GM23248 (cell line): ENCODE measurements around the gene TBX21. TPM values are rescaled to one million over a fixed set of nuclear protein-coding genes. Genes with fewer than 3 reads are reported as not detected.

Experiments used
- DNase-seq: peaks from one replicate; pipeline ENCODE4 v3.0.0-alpha.2; 2015
- H2AFZ ChIP-seq: fragments of 200-600 bp; sonication (generic); 2 replicates; pipeline ENCODE4 v1.6.1; 2016; ENCODE audit warnings: antibody characterized with exemption
- H3F3A ChIP-seq: fragments of 200-600 bp; sonication (generic); 2 replicates; pipeline ENCODE4 v1.6.1; 2016; ENCODE audit warnings: mild to moderate bottlenecking, antibody characterized with exemption, mixed run types; ENCODE audit not compliant: insufficient read depth
- H3K27ac ChIP-seq: fragments of 200-600 bp; sonication (generic); 2 replicates; pipeline ENCODE4 v1.5.1; 2016; ENCODE audit warnings: mild to moderate bottlenecking
- H3K27me3 ChIP-seq: fragments of 200-600 bp; sonication (generic); replicated peaks from 2 replicates; pipeline ENCODE4 v1.6.1; 2016; ENCODE audit warnings: mild to moderate bottlenecking; ENCODE audit not compliant: insufficient read depth
- H3K36me3 ChIP-seq: fragments of 200-600 bp; sonication (generic); 2 replicates; pipeline ENCODE4 v1.6.1; 2016; ENCODE audit warnings: low read depth, mild to moderate bottlenecking
- H3K4me1 ChIP-seq: fragments of 200-600 bp; sonication (generic); 2 replicates; pipeline ENCODE4 v1.6.1; 2016; ENCODE audit warnings: mild to moderate bottlenecking; ENCODE audit not compliant: insufficient read depth
- H3K4me2 ChIP-seq: fragments of 200-600 bp; sonication (generic); one replicate; pipeline ENCODE4 v1.6.1; 2016; ENCODE audit warnings: mild to moderate bottlenecking; ENCODE audit not compliant: unreplicated experiment
- H3K4me3 ChIP-seq: fragments of 200-600 bp; sonication (generic); 2 replicates; pipeline ENCODE4 v1.5.1; 2016; ENCODE audit warnings: mild to moderate bottlenecking
- H3K79me2 ChIP-seq: fragments of 200-600 bp; sonication (generic); 2 replicates; pipeline ENCODE4 v1.6.1; 2016; ENCODE audit warnings: mild to moderate bottlenecking; ENCODE audit not compliant: insufficient read depth
- H3K9ac ChIP-seq: fragments of 200-600 bp; sonication (generic); 2 replicates; pipeline ENCODE4 v1.6.1; 2016; ENCODE audit warnings: mild to moderate bottlenecking
- H3K9me2 ChIP-seq: fragments of 200-600 bp; sonication (generic); 2 replicates; pipeline ENCODE4 v1.6.1; 2016; ENCODE audit warnings: mixed run types, mild to moderate bottlenecking, moderate library complexity; ENCODE audit not compliant: insufficient read depth
- H3K9me3 ChIP-seq: fragments of 200-600 bp; sonication (generic); one replicate; pipeline ENCODE4 v1.6.1; 2017; ENCODE audit warnings: low read depth
- H4K20me1 ChIP-seq: fragments of 200-600 bp; sonication (generic); 2 replicates; pipeline ENCODE4 v1.6.0; 2016; ENCODE audit not compliant: insufficient read depth
- EZH2 ChIP-seq: fragments of 200-600 bp; sonication (generic); IDR thresholded peaks from 2 replicates; pipeline ENCODE4 v1.6.1; 2018; ENCODE audit warnings: antibody characterized with exemption, mild to moderate bottlenecking; ENCODE audit not compliant: insufficient read depth, poor library complexity, severe bottlenecking
- EZH2phosphoT487 ChIP-seq: fragments of 200-600 bp; sonication (generic); IDR thresholded peaks from 2 replicates; pipeline ENCODE4 v1.6.1; 2018; ENCODE audit warnings: antibody characterized with exemption, moderate library complexity, mild to moderate bottlenecking, low read depth; ENCODE audit not compliant: insufficient read depth
- WGBS, 2 experiments: methylation state at CpG; one replicate each; pipeline ENCODE4 v1.1.6; 2015 to 2017; ENCODE audit warnings: low lambda C conversion rate in 2 of 2, low coverage in 1 of 2; ENCODE audit errors: missing lambda C conversion rate in 2 of 2; 5-methylcytosine and 5-hydroxymethylcytosine counted together
- in situ Hi-C: fragments of 300-500 bp; cut with MboI; formaldehyde crosslinking; loops from 2 replicates; pipeline ENCODE4 v1.15.0; 2020
- polyA plus RNA-seq: library from polyadenylated mRNA; unstranded; fragments of >200 nt; fragmentation: Nextera tagmentation; extraction: Ambion mirVana; gene quantifications from 2 replicates; pipeline ENCODE4 v1.2.1, GENCODE V29; 2016
- total RNA-seq: library from RNA; depleted of rRNA; stranded (reverse); fragments of >200 nt; shearing (Covaris generic); gene quantifications from 2 replicates; pipeline ENCODE4 v1.2.3, GENCODE V29; 2014

TBX21 gene
- total and polyA plus RNA-seq, 2 experiments from 2014 or later, result not detected

- no peak overlapping the region for H3K27ac ChIP-seq
- no peaks in the 10 kb centered on the region for H3K9me2 ChIP-seq
- H3K4me2 ChIP-seq, result no peak overlapping the region
- no peaks in the 10 kb centered on the region for H3F3A ChIP-seq
- H3K4me1 ChIP-seq, result no peaks in the 10 kb centered on the region
- no peak overlapping the region for H3K4me3 ChIP-seq
- H3K9ac ChIP-seq, result no peak overlapping the region
- DNase-seq, result no peak
- no peaks in the 10 kb centered on the region for H3K9me3 ChIP-seq
- no peaks in the 10 kb centered on the region for H3K79me2 ChIP-seq
- H3K27me3 ChIP-seq, result peaks cover 3% of the 10 kb centered on the region; the same call in 1 of the 2 replicates
- 96 to 97% methylated on average over 3 of the region's 3 CpGs for WGBS, 2 experiments
- H2AFZ ChIP-seq, result no peak overlapping the region
- H4K20me1 ChIP-seq, result no peaks in the 10 kb centered on the region
- H3K36me3 ChIP-seq, result no peaks in the 10 kb centered on the region
- in situ Hi-C loops, result no loop called here
- no peak for TF ChIP-seq EZH2
- TF ChIP-seq EZH2phosphoT487, result no peak
These were observed 25.2 kb upstream of the TBX21 start for GRCh38 chr17:47707884-47708283.

GRCh38 chr17:47708312-47708863 lies 24.6 kb upstream of the TBX21 start:
- Histone ChIP-seq H3K4me3 (no peak overlapping the region), H2AFZ (no peak overlapping the region), H3F3A (no peaks in the 10 kb centered on the region), H3K9me3 (no peaks in the 10 kb centered on the region), H3K36me3 (no peaks in the 10 kb centered on the region), H4K20me1 (no peaks in the 10 kb centered on the region), H3K4me2 (no peak overlapping the region), H3K9ac (no peak overlapping the region), H3K27me3 (peaks cover 8% of the 10 kb centered on the region; the same call in 1 of the 2 replicates), H3K27ac (no peak overlapping the region), H3K79me2 (no peaks in the 10 kb centered on the region), H3K4me1 (no peaks in the 10 kb centered on the region), H3K9me2 (no peaks in the 10 kb centered on the region)
- no peak for DNase-seq
- TF ChIP-seq EZH2phosphoT487 (no peak), EZH2 (no peak)
- WGBS, 2 experiments, result 76 to 92% methylated on average over 15 to 31 of the region's 31 CpGs
- in situ Hi-C loops, result no loop called here

GRCh38 chr17:47708864-47709541 lies 24.0 kb upstream of the TBX21 start:
- Histone ChIP-seq H3K4me2 (no peak overlapping the region), H3K27ac (no peak overlapping the region), H3K9me3 (no peaks in the 10 kb centered on the region), H4K20me1 (no peaks in the 10 kb centered on the region), H3K9ac (no peak overlapping the region), H3K79me2 (no peaks in the 10 kb centered on the region), H3F3A (no peaks in the 10 kb centered on the region), H3K36me3 (no peaks in the 10 kb centered on the region), H3K27me3 (peaks cover 14% of the 10 kb centered on the region; the same call in 1 of the 2 replicates), H3K9me2 (no peaks in the 10 kb centered on the region), H3K4me3 (no peak overlapping the region), H3K4me1 (no peaks in the 10 kb centered on the region), H2AFZ (no peak overlapping the region)
- in situ Hi-C loops, result no loop called here
- no peak for DNase-seq
- TF ChIP-seq EZH2 (no peak), EZH2phosphoT487 (no peak)
- WGBS, 2 experiments, result 91 to 94% methylated on average over 29 to 88 of the region's 89 CpGs

- Histone ChIP-seq H3K79me2 (no peaks in the 10 kb centered on the region), H3K4me2 (no peak overlapping the region), H3K9ac (no peak overlapping the region), H3K27ac (no peak overlapping the region), H3K9me3 (no peaks in the 10 kb centered on the region), H4K20me1 (no peaks in the 10 kb centered on the region), H3K36me3 (no peaks in the 10 kb centered on the region), H3K9me2 (no peaks in the 10 kb centered on the region), H3K4me1 (no peaks in the 10 kb centered on the region), H3F3A (no peaks in the 10 kb centered on the region), H2AFZ (no peak overlapping the region), H3K27me3 (peaks cover 20% of the 10 kb centered on the region; the same call in 1 of the 2 replicates), H3K4me3 (no peak overlapping the region)
- 95 to 100% methylated on average over 3 of the region's 3 CpGs for WGBS, 2 experiments
- in situ Hi-C loops, result no loop called here
- TF ChIP-seq EZH2phosphoT487, result no peak
- no peak for TF ChIP-seq EZH2
- DNase-seq, result no peak
These were observed 23.4 kb upstream of the TBX21 start for GRCh38 chr17:47709594-47709993.
